ENCODE data around the gene MOB4. TPM values are rescaled to one million over a fixed set of nuclear protein-coding genes. Genes with fewer than 3 reads are reported as not detected.

The MOB4 gene
- polyA plus RNA-seq, 1 donor from 2014 or later = 81.5 TPM

GRCh38 chr2:197486175-197486574 is 29.7 kb upstream of the MOB4 start:
- H3K4me3 ChIP-seq (ENCODE audit: low read length) = no peak overlapping the region
- no peaks in the 10 kb centered on the region for H3F3A ChIP-seq (ENCODE audit: insufficient read depth, low read length, poor library complexity, severe bottlenecking)
- H3K9me2 ChIP-seq (ENCODE audit: insufficient read depth, low read length) = no peaks in the 10 kb centered on the region
- H2AFZ ChIP-seq (ENCODE audit: low read depth, low read length) = no peak overlapping the region
- H4K20me1 ChIP-seq (ENCODE audit: insufficient read depth) = no peaks in the 10 kb centered on the region
- H3K9me3 ChIP-seq (ENCODE audit: low read length) = no peaks in the 10 kb centered on the region
- H3K27me3 ChIP-seq (ENCODE audit: insufficient read depth, low read depth, low read length) = no peaks in the 10 kb centered on the region
- H3K79me2 ChIP-seq (replicated peaks; ENCODE audit: insufficient read depth, low read length) = no peaks in the 10 kb centered on the region
- H3K27ac ChIP-seq (ENCODE audit: low read length) = no peak overlapping the region
- H3K36me3 ChIP-seq (ENCODE audit: insufficient read depth, low read length) = no peaks in the 10 kb centered on the region
- TF ChIP-seq REST (IDR thresholded peaks at IDR 0.05; ENCODE audit: borderline replicate concordance) (no peak), SMC3 (conservative IDR thresholded peaks at IDR 0.05; ENCODE audit: poor library complexity) (no peak), CTCF (IDR thresholded peaks at IDR 0.05; ENCODE audit: poor library complexity, severe bottlenecking) (no peak), TAF1 (IDR thresholded peaks at IDR 0.05; ENCODE audit: low read depth) (no peak), MXI1 (conservative IDR thresholded peaks at IDR 0.05; ENCODE audit: poor library complexity, severe bottlenecking) (no peak)
- no peak overlapping the region for H3K9ac ChIP-seq (ENCODE audit: low read length)
- no peak overlapping the region for H3K4me2 ChIP-seq (ENCODE audit: low read length)

GRCh38 chr2:197487385-197487784 is 28.5 kb upstream of the MOB4 start:
- no peak overlapping the region for H3K27ac ChIP-seq (ENCODE audit: low read length)

More at GRCh38 chr2:197487385-197487784, 28.5 kb upstream of the MOB4 start:
- no peak overlapping the region for H2AFZ ChIP-seq (ENCODE audit: low read depth, low read length)
- no peaks in the 10 kb centered on the region for H3F3A ChIP-seq (ENCODE audit: insufficient read depth, low read length, poor library complexity, severe bottlenecking)
- no peaks in the 10 kb centered on the region for H3K79me2 ChIP-seq (replicated peaks; ENCODE audit: insufficient read depth, low read length)
- H3K36me3 ChIP-seq (ENCODE audit: insufficient read depth, low read length) = no peaks in the 10 kb centered on the region
- no peak for TF ChIP-seq CTCF (IDR thresholded peaks at IDR 0.05; ENCODE audit: poor library complexity, severe bottlenecking)
- no peak for TF ChIP-seq MXI1 (conservative IDR thresholded peaks at IDR 0.05; ENCODE audit: poor library complexity, severe bottlenecking)
- no peak for TF ChIP-seq REST (IDR thresholded peaks at IDR 0.05; ENCODE audit: borderline replicate concordance)
- no peak for TF ChIP-seq SMC3 (conservative IDR thresholded peaks at IDR 0.05; ENCODE audit: poor library complexity)
- H3K9ac ChIP-seq (ENCODE audit: low read length) = no peak overlapping the region
- no peak overlapping the region for H3K4me2 ChIP-seq (ENCODE audit: low read length)
- H4K20me1 ChIP-seq (ENCODE audit: insufficient read depth) = no peaks in the 10 kb centered on the region
- no peak overlapping the region for H3K4me3 ChIP-seq (ENCODE audit: low read length)
- no peaks in the 10 kb centered on the region for H3K27me3 ChIP-seq (ENCODE audit: insufficient read depth, low read depth, low read length)
- H3K9me3 ChIP-seq (ENCODE audit: low read length) = no peaks in the 10 kb centered on the region
- no peaks in the 10 kb centered on the region for H3K9me2 ChIP-seq (ENCODE audit: insufficient read depth, low read length)
